Stomach (tissue), 9 donors: Measurements from ENCODE around the gene CBLC. TPM values are rescaled to one million over a fixed set of nuclear protein-coding genes. Genes with fewer than 3 reads are reported as not detected.

Experiments used
- DNase-seq, 2 donors: peaks; one replicate each; pipeline versions ENCODE4 v3.0.0 to v3.0.0-alpha.2; 2013 to 2019
- H3K27ac ChIP-seq, 5 donors: fragments of 200-600 bp in 4 of 5; sonication (generic) in 4 of 5; one replicate each; pipeline ENCODE4 v1.5.1; 2013 to 2019; ENCODE audit warnings: mild to moderate bottlenecking in 1 of 5, moderate library complexity in 1 of 5
- H3K27me3 ChIP-seq, 3 donors: fragments of 200-600 bp; sonication (generic); one replicate each; pipeline ENCODE4 v1.5.1; 2017 to 2019; ENCODE audit warnings: mixed run types in 1 of 3
- H3K36me3 ChIP-seq, 4 donors: fragments of 200-600 bp; sonication (generic); 1 replicate in 3 of 4; 2 replicates in 1 of 4; pipeline ENCODE4 v1.5.1; 2016 to 2019
- H3K4me1 ChIP-seq, 4 donors: fragments of 200-600 bp; sonication (generic); one replicate each; pipeline ENCODE4 v1.5.1; 2016 to 2019
- H3K4me3 ChIP-seq, 4 donors: fragments of 200-600 bp; sonication (generic) in 3 of 4; one replicate each; pipeline ENCODE4 v1.5.1; 2016 to 2019; ENCODE audit warnings: mild to moderate bottlenecking in 1 of 4
- H3K9me3 ChIP-seq, 4 donors: fragments of 200-600 bp; sonication (generic); one replicate each; pipeline ENCODE4 v1.5.1; 2016 to 2019
- CTCF ChIP-seq, 7 experiments: fragments of 450-650 bp in 4 of 7; fragments of 200-600 bp in 3 of 7; sonication (generic) in 3 of 7; IDR thresholded peaks; one replicate each; pipeline ENCODE4 v1.5.1; 2016 to 2019; ENCODE audit warnings: antibody characterized with exemption in 7 of 7, control low read depth in 2 of 7, mild to moderate bottlenecking in 1 of 7
- EP300 ChIP-seq: sonication (generic); formaldehyde crosslinking; IDR thresholded peaks from one replicate; pipeline ENCODE4 v1.6.1; 2017; ENCODE audit warnings: antibody characterized with exemption
- POLR2A ChIP-seq, 4 donors: fragments of 450-650 bp; IDR thresholded peaks; one replicate each; pipeline ENCODE4 v1.6.1; 2016; ENCODE audit warnings: antibody characterized with exemption in 4 of 4, control low read depth in 2 of 4, mild to moderate bottlenecking in 1 of 4, moderate library complexity in 1 of 4
- POLR2AphosphoS5 ChIP-seq, 3 donors: sonication (generic); formaldehyde crosslinking; IDR thresholded peaks; one replicate each; pipeline ENCODE4 v1.6.1; 2016; ENCODE audit warnings: antibody characterized with exemption in 3 of 3
- WGBS, 5 donors: extraction: QIAGEN DNeasy Blood & Tissue Kit in 3 of 5; methylation state at CpG; one replicate each; pipeline versions ENCODE4 v1.1.5 to v1.1.7; 2013 to 2018; 5-methylcytosine and 5-hydroxymethylcytosine counted together
- intact Hi-C: fragments of 100-400 bp; cut with DNase I; formaldehyde crosslinking; loops from one replicate; pipeline ENCODE4 v1.15.1; 2023; ENCODE audit warnings: low total_unique reads
- polyA plus RNA-seq, 3 donors: library from polyadenylated mRNA; stranded (reverse); fragments of 200-250 nt; gene quantifications; one replicate each; pipeline ENCODE4 v1.2.3, GENCODE V29; 2013
- total RNA-seq, 5 donors: library from RNA; depleted of rRNA; stranded (reverse); fragments of >200 nt; gene quantifications; one replicate each; pipeline versions ENCODE4 v1.1.0 to v1.2.3, GENCODE V29; 2014 to 2016
- donor health status: healthy with polysubstance abuse.
- donor health status: Bipolar disorder and iron deficiency.
- donor health status: healthy.

Gene CBLC
- total and polyA plus RNA-seq, 8 donors = 13.2 to 178 (median 42.8) TPM

DNA sequence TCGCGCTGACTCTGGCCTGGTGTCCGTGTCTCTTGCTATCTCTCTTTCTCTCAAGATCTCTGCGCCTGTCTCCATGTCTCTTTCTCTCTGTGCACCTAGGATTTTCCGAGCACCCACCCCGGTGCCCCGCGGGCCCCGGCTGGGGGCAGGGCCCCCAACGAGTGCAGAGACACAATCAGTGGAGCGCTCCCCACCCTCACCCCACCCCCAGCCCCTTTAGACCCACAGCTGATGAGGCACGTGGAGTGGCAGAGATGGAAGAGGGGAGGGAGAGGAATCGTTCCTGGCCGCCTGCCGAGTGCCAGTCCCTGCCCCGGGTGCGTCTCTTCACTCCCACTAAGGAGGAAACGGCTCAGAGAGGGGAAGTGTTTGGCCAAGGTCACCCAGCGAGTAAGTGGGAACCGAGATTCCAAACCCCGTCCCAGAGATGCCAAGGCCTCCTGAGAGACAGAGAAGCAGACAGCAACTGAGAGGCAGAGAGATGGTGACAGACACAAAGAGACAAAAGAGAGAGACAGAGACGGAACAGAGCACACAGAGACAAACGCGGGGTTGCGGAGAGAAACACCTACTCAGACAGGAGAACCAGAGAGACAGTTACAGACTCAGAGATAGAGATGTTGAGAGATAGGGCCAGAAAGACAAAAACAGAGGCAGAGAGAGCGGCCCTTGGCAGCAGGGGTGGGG is 29.8 kb upstream of the CBLC start:
- no peaks in the 10 kb centered on the region for H3K27me3 ChIP-seq
- DNase-seq = peak; percentile 69 to 83
- H3K36me3 ChIP-seq = peaks cover 5 to 30% (median 22%) of the 10 kb centered on the region in 4 donors
- H3K27ac ChIP-seq = peak overlapping the region; percentile 94 to 99 (median 98)
- WGBS, 5 donors = 0 to 1% (median 0%) methylated on average over 23 to 26 of the region's 26 CpGs
- intact Hi-C loops = no loop called here
- peak overlapping the region; percentile 56 to 78 (median 67) for H3K4me3 ChIP-seq
- H3K9me3 ChIP-seq = no peaks in the 10 kb centered on the region
- H3K4me1 ChIP-seq = peaks cover 79 to 88% (median 81%) of the 10 kb centered on the region in 4 donors
- TF ChIP-seq EP300 (no peak), CTCF (IDR thresholded peaks at IDR 0.05) (no peak), POLR2AphosphoS5 (IDR thresholded peaks at IDR 0.05) (no peak), POLR2A (IDR thresholded peaks at IDR 0.05) (no peak)

GRCh38 chr19:44748426-44749254 is 29.1 kb upstream of the CBLC start, which contains the start of gene BCL3:
Gene BCL3 (plus strand): TSS chr19:44748708. CDS start chr19:44748791, 83 bp downstream.
- Histone ChIP-seq H3K27me3 (no peaks in the 10 kb centered on the region), H3K9me3 (no peaks in the 10 kb centered on the region), H3K4me1 (peaks cover 78 to 85% (median 79%) of the 10 kb centered on the region in 4 donors), H3K36me3 (peaks cover 5 to 31% (median 23%) of the 10 kb centered on the region in 4 donors), H3K4me3 (peak within 1 kb of the TSS; percentile 56 to 78 (median 67)), H3K27ac (peak within 1 kb of the TSS; percentile 94 to 99 (median 98))
- 0 to 1% (median 0%) methylated on average over 20 to 80 of the region's 88 CpGs for WGBS, 5 donors
- TF ChIP-seq POLR2AphosphoS5 (IDR thresholded peaks at IDR 0.05) (peak in 2 of 3 donors; percentile 41 to 53), POLR2A (IDR thresholded peaks at IDR 0.05) (no peak)
- DNase-seq = peak; percentile 80 to 89
- intact Hi-C loops = no loop called here

DNA sequence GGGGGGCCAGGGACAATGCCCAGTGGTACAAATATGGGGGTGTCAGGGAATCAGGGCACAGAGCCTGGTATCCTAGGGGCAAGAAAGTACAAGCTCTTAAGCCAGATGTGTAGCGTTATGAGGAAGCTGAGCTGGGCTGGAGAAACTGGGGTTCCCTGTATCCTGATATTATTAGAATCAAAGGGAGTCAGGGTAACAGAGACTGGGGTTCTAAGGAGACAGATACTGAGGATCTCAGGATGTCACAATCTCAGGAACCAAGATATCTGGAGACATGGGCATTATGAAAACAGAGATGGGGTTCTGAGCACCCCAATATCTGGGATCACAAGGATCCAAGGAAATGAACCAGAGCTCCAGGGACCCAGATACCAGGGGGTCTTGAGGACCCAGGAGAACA is 28.4 kb upstream of the CBLC start:
- DNase-seq = no peak

GRCh38 chr19:44749994-44750393 is 27.7 kb upstream of the CBLC start:
- TF ChIP-seq POLR2A (IDR thresholded peaks at IDR 0.05) = no peak
- no peak for TF ChIP-seq CTCF (IDR thresholded peaks at IDR 0.05)
- TF ChIP-seq EP300 = no peak
- TF ChIP-seq POLR2AphosphoS5 (IDR thresholded peaks at IDR 0.05) = no peak
- intact Hi-C loops = no loop called here

More for the DNA sequence above, 28.4 kb upstream of the CBLC start:
- H3K27me3 ChIP-seq = no peaks in the 10 kb centered on the region
- H3K27ac ChIP-seq = peak overlapping the region; percentile 94 to 99 (median 98)
- intact Hi-C loops = no loop called here
- 3 to 29% (median 17%) methylated on average over 1 of the region's 1 CpG for WGBS, 5 donors
- no peak for TF ChIP-seq POLR2AphosphoS5 (IDR thresholded peaks at IDR 0.05)
- H3K4me1 ChIP-seq = peaks cover 73 to 85% (median 77%) of the 10 kb centered on the region in 4 donors
- peaks cover 5 to 31% (median 23%) of the 10 kb centered on the region in 4 donors for H3K36me3 ChIP-seq
- peak overlapping the region; percentile 56 to 78 (median 67) for H3K4me3 ChIP-seq
- no peaks in the 10 kb centered on the region for H3K9me3 ChIP-seq

More at GRCh38 chr19:44749994-44750393, 27.7 kb upstream of the CBLC start:
- Histone ChIP-seq H3K4me1 (peaks cover 73 to 86% (median 77%) of the 10 kb centered on the region in 4 donors), H3K36me3 (peaks cover 5 to 33% (median 23%) of the 10 kb centered on the region in 4 donors), H3K27ac (peak overlapping the region; percentile 94 to 99 (median 98)), H3K4me3 (peak overlapping the region; percentile 56 to 78 (median 67)), H3K9me3 (no peaks in the 10 kb centered on the region), H3K27me3 (no peaks in the 10 kb centered on the region)
- 48 to 63% (median 50%) methylated on average over 10 of the region's 10 CpGs for WGBS, 5 donors
- DNase-seq = no peak
